HepG2 (cell line): Measurements from ENCODE around the gene HEYL. TPM values are rescaled to one million over a fixed set of nuclear protein-coding genes. Genes with fewer than 3 reads are reported as not detected.

Experiments used
- ATF7-NPFF ChIP-seq: sonication (generic); formaldehyde crosslinking; IDR thresholded peaks from 2 replicates; pipeline ENCODE4 v1.8.1; 2023; ENCODE audit warnings: mild to moderate bottlenecking, low read depth, missing genetic modification reagents, moderate library complexity
- CTCF ChIP-seq: sonication (generic); formaldehyde crosslinking; IDR thresholded peaks from 2 replicates; pipeline ENCODE4 v1.5.0; 2020; ENCODE audit warnings: mild to moderate bottlenecking, missing genetic modification reagents, moderate library complexity
- FOSL2 ChIP-seq: sonication (generic); formaldehyde crosslinking; IDR thresholded peaks from 2 replicates; pipeline ENCODE4 v1.4.0; 2020; ENCODE audit warnings: missing genetic modification reagents
- GATAD1 ChIP-seq: IDR thresholded peaks from 2 replicates; pipeline ENCODE4 v1.6.1; 2016; ENCODE audit warnings: missing genetic modification reagents, missing compliant biosample characterization
- HNF4A ChIP-seq: sonication (generic); formaldehyde crosslinking; IDR thresholded peaks from 2 replicates; pipeline ENCODE4 v1.4.0; 2020; ENCODE audit warnings: missing genetic modification reagents
- IRF2 ChIP-seq: IDR thresholded peaks from 2 replicates; pipeline ENCODE4 v1.6.1; 2018; ENCODE audit warnings: missing genetic modification reagents, missing compliant biosample characterization
- MAZ ChIP-seq, 2 experiments: sonication (generic) in 1 of 2; formaldehyde crosslinking in 1 of 2; IDR thresholded peaks; 2 replicates each; pipeline versions ENCODE4 v1.5.0 to v1.6.1; 2012 to 2020; ENCODE audit warnings: low read depth in 2 of 2, mild to moderate bottlenecking in 2 of 2, borderline replicate concordance in 1 of 2, improper control_type of control experiment in 1 of 2, low read length in 1 of 2, missing genetic modification reagents in 1 of 2, moderate library complexity in 1 of 2
- RAD21 ChIP-seq: fragments of 450-650 bp; formaldehyde crosslinking; IDR thresholded peaks from 2 replicates; pipeline ENCODE4 v1.5.0; 2020; ENCODE audit warnings: mild to moderate bottlenecking
- RXRB ChIP-seq: IDR thresholded peaks from 2 replicates; pipeline ENCODE4 v1.6.1; 2016; ENCODE audit warnings: borderline replicate concordance, missing genetic modification reagents, missing compliant biosample characterization
- ZBTB33 ChIP-seq: sonication (generic); formaldehyde crosslinking; IDR thresholded peaks from 2 replicates; pipeline ENCODE4 v1.4.0; 2020; ENCODE audit warnings: missing genetic modification reagents
- ZMYM3 ChIP-seq: sonication (generic); formaldehyde crosslinking; IDR thresholded peaks from 2 replicates; pipeline ENCODE4 v1.5.1; 2020; ENCODE audit warnings: mild to moderate bottlenecking, missing genetic modification reagents
- ZMYM4 ChIP-seq: sonication (generic); formaldehyde crosslinking; IDR thresholded peaks from 2 replicates; pipeline ENCODE4 v1.8.1; 2023; ENCODE audit warnings: mild to moderate bottlenecking, missing genetic modification reagents
- ZNF331 ChIP-seq: sonication (generic); formaldehyde crosslinking; IDR thresholded peaks from 2 replicates; pipeline ENCODE4 v1.4.0; 2020; ENCODE audit warnings: missing genetic modification reagents
- ZNF350 ChIP-seq: sonication (generic); formaldehyde crosslinking; IDR thresholded peaks from 2 replicates; pipeline ENCODE4 v1.4.0; 2020; ENCODE audit warnings: mild to moderate bottlenecking, low read depth, missing genetic modification reagents, borderline replicate concordance
- ZNF543 ChIP-seq: sonication (generic); formaldehyde crosslinking; IDR thresholded peaks from 2 replicates; pipeline ENCODE4 v1.4.0; 2020; ENCODE audit warnings: mild to moderate bottlenecking, missing genetic modification reagents
- ZNF768 ChIP-seq: sonication (generic); formaldehyde crosslinking; IDR thresholded peaks from 2 replicates; pipeline ENCODE4 v1.4.0; 2020; ENCODE audit warnings: missing genetic modification reagents
- polyA plus RNA-seq, 8 experiments: library from polyadenylated mRNA; depleted of rRNA in 3 of 8; stranded (reverse) in 7 of 8; unstranded in 1 of 8; fragments of >200 nt; fragmentation: Illumina TruSeq in 4 of 8; extraction: Trizol in 4 of 8; gene quantifications; 2 replicates each; pipeline versions ENCODE4 v1.2.1 to v1.2.3, GENCODE V29; 2011 to 2016; ENCODE audit warnings: low read depth in 4 of 8, missing spikeins in 1 of 8, mixed read lengths in 1 of 8; ENCODE audit not compliant: insufficient read depth in 1 of 8
- total RNA-seq, 5 experiments: library from RNA; depleted of rRNA; stranded (reverse); fragments of >200 nt; fragmentation: Illumina TruSeq; extraction: Trizol; gene quantifications; 2 replicates each; pipeline ENCODE4 v1.2.3, GENCODE V29; 2016; ENCODE audit warnings: low read depth in 1 of 5
- TF ChIP-seq, protein P1 (sequence below): sonication (generic); formaldehyde crosslinking; IDR thresholded peaks from 2 replicates; pipeline ENCODE4 v1.5.1; 2020; ENCODE audit warnings: mild to moderate bottlenecking, missing genetic modification reagents, moderate library complexity
- TF ChIP-seq, protein P2 (sequence below): sonication (generic); formaldehyde crosslinking; IDR thresholded peaks from 2 replicates; pipeline ENCODE4 v1.4.0; 2020; ENCODE audit warnings: missing genetic modification reagents

Gene HEYL
- total and polyA plus RNA-seq, 2 of the 13 experiments (the other 11 are each of a cell fraction or from before 2014, with no cell fraction given) = 0.03 to 0.04 TPM

DNA sequence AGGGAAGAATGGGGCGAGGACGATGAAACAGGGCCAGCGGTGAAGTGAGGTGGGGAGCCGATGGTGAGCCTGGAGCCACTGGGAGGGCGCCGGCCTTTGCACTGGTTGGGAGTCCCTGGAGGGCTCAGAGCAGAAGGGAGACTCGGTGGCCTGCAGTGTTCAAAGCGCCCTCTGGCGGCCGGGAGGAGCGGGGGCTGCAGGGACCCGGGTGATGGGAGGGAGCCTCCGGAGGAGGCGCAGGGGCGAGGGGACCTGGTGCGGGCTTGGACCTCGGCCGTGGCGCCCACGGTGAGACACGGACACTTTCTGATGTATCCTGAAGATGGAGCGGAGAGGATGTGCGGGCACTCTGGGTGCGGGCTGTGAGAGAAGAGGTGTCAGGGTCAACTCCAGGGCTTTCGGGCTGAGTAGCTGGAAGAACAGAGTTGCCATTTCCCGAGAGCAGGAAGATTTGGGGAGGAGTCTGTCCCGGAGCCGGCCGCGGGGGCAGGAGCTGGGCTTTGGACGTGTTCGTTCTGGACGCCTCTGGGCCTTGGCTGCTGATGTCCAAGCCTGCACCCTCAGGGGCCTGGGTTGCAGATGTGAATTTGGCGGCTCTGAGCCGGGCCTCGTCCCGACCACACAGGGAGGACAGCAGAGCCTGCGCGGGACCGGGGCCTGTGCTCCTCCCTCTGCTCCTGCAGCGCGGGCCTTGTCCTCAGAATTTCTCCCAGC, 29.7 kb downstream of the HEYL start (continued):
- TF ChIP-seq MAZ (IDR thresholded peaks at IDR 0.05; ENCODE audit: borderline replicate concordance, low read depth, low read length) (peak; percentile 87; the same call in 1 of the 2 replicates), MAZ (CRISPR knock-in tag; IDR thresholded peaks at IDR 0.05; ENCODE audit: low read depth) (no peak), RAD21 (peak; percentile 48; the same call in 1 of the 2 replicates), ZNF768 (peak; percentile 52; the same call in 1 of the 2 replicates), ZMYM4 (CRISPR knock-in tag) (peak; percentile 91), CTCF (peak; percentile 87), HNF4A (CRISPR knock-in tag) (0 out of 2 replicates have a peak, but pooled peaks have one; percentile 22), ZNF350 (CRISPR knock-in tag) (peak; percentile 31; the same call in 1 of the 2 replicates), ZBTB33 (CRISPR knock-in tag) (0 out of 2 replicates have a peak, but pooled peaks have one; percentile 6), ZMYM3 (CRISPR knock-in tag) (peak; percentile 41; the same call in 1 of the 2 replicates), FOSL2 (CRISPR knock-in tag) (0 out of 2 replicates have a peak, but pooled peaks have one; percentile 20), ATF7-NPFF (CRISPR knock-in tag) (0 out of 2 replicates have a peak, but pooled peaks have one; percentile 36), IRF2 (peak; percentile 65), ZNF331 (CRISPR knock-in tag) (peak; percentile 48; the same call in 1 of the 2 replicates), RXRB (CRISPR knock-in tag) (0 out of 2 replicates have a peak, but pooled peaks have one; percentile 11), ZNF543 (CRISPR knock-in tag) (0 out of 2 replicates have a peak, but pooled peaks have one; percentile 48), GATAD1 (CRISPR knock-in tag) (0 out of 2 replicates have a peak, but pooled peaks have one; percentile 35)
- TF ChIP-seq, protein P1, sequence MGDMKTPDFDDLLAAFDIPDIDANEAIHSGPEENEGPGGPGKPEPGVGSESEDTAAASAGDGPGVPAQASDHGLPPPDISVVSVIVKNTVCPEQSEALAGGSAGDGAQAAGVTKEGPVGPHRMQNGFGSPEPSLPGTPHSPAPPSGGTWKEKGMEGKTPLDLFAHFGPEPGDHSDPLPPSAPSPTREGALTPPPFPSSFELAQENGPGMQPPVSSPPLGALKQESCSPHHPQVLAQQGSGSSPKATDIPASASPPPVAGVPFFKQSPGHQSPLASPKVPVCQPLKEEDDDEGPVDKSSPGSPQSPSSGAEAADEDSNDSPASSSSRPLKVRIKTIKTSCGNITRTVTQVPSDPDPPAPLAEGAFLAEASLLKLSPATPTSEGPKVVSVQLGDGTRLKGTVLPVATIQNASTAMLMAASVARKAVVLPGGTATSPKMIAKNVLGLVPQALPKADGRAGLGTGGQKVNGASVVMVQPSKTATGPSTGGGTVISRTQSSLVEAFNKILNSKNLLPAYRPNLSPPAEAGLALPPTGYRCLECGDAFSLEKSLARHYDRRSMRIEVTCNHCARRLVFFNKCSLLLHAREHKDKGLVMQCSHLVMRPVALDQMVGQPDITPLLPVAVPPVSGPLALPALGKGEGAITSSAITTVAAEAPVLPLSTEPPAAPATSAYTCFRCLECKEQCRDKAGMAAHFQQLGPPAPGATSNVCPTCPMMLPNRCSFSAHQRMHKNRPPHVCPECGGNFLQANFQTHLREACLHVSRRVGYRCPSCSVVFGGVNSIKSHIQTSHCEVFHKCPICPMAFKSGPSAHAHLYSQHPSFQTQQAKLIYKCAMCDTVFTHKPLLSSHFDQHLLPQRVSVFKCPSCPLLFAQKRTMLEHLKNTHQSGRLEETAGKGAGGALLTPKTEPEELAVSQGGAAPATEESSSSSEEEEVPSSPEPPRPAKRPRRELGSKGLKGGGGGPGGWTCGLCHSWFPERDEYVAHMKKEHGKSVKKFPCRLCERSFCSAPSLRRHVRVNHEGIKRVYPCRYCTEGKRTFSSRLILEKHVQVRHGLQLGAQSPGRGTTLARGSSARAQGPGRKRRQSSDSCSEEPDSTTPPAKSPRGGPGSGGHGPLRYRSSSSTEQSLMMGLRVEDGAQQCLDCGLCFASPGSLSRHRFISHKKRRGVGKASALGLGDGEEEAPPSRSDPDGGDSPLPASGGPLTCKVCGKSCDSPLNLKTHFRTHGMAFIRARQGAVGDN = peak; percentile 52; the same call in 1 of the 2 replicates
- TF ChIP-seq, protein P2, sequence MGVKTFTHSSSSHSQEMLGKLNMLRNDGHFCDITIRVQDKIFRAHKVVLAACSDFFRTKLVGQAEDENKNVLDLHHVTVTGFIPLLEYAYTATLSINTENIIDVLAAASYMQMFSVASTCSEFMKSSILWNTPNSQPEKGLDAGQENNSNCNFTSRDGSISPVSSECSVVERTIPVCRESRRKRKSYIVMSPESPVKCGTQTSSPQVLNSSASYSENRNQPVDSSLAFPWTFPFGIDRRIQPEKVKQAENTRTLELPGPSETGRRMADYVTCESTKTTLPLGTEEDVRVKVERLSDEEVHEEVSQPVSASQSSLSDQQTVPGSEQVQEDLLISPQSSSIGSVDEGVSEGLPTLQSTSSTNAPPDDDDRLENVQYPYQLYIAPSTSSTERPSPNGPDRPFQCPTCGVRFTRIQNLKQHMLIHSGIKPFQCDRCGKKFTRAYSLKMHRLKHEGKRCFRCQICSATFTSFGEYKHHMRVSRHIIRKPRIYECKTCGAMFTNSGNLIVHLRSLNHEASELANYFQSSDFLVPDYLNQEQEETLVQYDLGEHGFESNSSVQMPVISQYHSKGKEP = 0 out of 2 replicates have a peak, but pooled peaks have one; percentile 56
